GM08714 (cell line): ENCODE data around the gene PUM1.
"Not testable (repeated sequence)": the region's sequence is repeated elsewhere in the genome, so short reads cannot be mapped to it uniquely, and the experiment has no call there.

ENCODE experiments used
- H3K4me3 ChIP-seq: fragments of 200-500 bp; sonication (Bioruptor generic); 2 replicates; pipeline ENCODE4 v1.5.1; 2014; ENCODE audit warnings: mild to moderate bottlenecking, low read length, inconsistent platforms
- ZNF274 ChIP-seq: IDR thresholded peaks from 2 replicates; pipeline ENCODE4 v1.6.1; 2012; ENCODE audit warnings: mild to moderate bottlenecking, low read depth, low read length

Gene PUM1

DNA sequence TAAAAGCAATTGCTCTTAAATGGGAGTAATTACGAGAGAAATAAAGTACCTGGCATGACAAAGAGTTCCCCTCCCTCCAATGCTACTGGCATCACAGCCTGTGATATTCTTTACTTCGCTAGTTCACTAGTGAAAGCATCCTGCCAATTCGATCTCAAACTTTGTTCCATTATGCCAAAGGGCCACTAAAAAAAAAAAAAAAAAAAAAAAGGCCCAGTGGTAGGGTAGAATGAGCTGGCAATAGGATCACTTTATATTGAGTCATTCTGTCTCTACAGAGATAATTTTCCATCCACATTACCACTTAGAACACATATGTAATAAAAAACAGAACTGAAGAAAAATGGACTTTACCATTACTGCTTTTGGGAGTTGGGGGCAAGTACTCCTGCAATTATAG lies 11.2 kb downstream of the PUM1 start:
- H3K4me3 ChIP-seq = no peak overlapping the region
- no peak for TF ChIP-seq ZNF274

- not testable (repeated sequence) for H3K4me3 ChIP-seq
Measured at GRCh38 chr1:31052613-31053012, 12.9 kb downstream of the PUM1 start.

DNA sequence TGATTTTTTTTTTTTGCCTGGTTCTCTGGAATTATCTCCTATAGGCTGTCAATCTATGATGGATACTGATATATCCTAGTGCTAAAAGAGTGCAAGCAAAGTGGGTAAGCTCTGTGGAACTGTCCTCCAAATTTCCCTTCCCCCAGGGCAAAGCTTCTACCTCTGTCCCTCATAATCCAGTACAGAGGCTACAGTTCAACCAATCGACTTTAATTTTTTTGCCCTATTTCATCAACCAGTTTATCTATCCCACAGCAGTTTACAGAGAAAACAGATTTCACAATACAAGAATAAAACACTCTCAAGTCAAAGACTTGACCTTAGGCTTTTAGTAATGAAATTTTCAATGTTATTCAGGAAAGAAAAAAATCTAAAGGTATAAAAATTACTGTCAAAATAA lies 13.9 kb downstream of the PUM1 start:
- TF ChIP-seq ZNF274 = no peak
- H3K4me3 ChIP-seq = no peak overlapping the region

- H3K4me3 ChIP-seq = not testable (repeated sequence)
Measured at GRCh38 chr1:31047507-31047906, 18.0 kb downstream of the PUM1 start.

GRCh38 chr1:31043631-31044030 lies 21.9 kb downstream of the PUM1 start:
- H3K4me3 ChIP-seq = no peak overlapping the region
- TF ChIP-seq ZNF274 = no peak

- no peak overlapping the region for H3K4me3 ChIP-seq
- no peak for TF ChIP-seq ZNF274
Measured at GRCh38 chr1:31042656-31043055, 22.9 kb downstream of the PUM1 start.

DNA sequence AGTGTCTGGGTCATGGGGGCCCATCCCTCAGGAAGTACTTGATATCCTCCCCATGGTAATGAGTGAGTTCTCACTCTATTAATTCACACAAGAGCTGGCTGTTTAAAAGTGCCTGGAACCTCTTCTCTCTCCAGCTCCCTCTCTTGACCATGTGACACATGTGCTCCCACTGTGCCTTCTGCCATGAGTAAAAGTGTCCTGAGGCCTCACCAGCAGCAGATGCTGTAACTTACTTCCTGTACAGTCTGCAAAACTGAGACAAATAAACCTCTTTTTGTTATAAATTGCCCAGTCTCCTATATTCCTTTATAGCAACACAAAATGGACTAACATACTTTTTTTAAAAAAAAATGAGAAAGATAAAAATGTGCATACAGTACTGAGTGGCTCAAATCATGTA lies 24.0 kb downstream of the PUM1 start:
- TF ChIP-seq ZNF274 = no peak
- no peak overlapping the region for H3K4me3 ChIP-seq

GRCh38 chr1:31040038-31040437 lies 25.5 kb downstream of the PUM1 start:
- no peak overlapping the region for H3K4me3 ChIP-seq
- TF ChIP-seq ZNF274 = no peak

- H3K4me3 ChIP-seq = not testable (repeated sequence)
Measured at GRCh38 chr1:31038935-31039334, 26.6 kb downstream of the PUM1 start.

GRCh38 chr1:31038360-31038759 lies 27.2 kb downstream of the PUM1 start:
- no peak for TF ChIP-seq ZNF274
- H3K4me3 ChIP-seq = no peak overlapping the region

- H3K4me3 ChIP-seq = no peak overlapping the region
- no peak for TF ChIP-seq ZNF274
Measured at GRCh38 chr1:31036749-31037500, 28.6 kb downstream of the PUM1 start.

GRCh38 chr1:31033598-31033997 lies 31.9 kb downstream of the PUM1 start:
- no peak overlapping the region for H3K4me3 ChIP-seq
- TF ChIP-seq ZNF274 = no peak

DNA sequence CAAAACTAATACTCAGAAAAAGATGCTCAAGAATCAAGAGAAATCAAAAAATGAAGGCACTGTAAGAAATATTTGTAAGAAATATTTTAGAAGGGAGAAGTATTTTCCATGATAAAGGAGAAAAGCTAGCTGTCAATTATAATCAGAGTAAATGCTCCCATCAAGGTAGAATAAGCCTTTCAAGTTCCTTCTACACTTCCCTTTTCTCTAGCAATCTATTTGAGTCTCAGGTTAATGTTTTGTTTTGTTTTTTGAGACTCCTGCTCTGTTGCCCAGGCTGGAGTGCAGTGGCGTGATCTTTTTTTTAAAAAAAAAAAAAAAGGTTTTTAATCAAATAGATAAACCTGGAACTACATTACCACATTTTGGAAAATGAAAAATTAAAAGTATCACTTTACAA lies 33.3 kb downstream of the PUM1 start:
- no peak overlapping the region for H3K4me3 ChIP-seq
- no peak for TF ChIP-seq ZNF274

DNA sequence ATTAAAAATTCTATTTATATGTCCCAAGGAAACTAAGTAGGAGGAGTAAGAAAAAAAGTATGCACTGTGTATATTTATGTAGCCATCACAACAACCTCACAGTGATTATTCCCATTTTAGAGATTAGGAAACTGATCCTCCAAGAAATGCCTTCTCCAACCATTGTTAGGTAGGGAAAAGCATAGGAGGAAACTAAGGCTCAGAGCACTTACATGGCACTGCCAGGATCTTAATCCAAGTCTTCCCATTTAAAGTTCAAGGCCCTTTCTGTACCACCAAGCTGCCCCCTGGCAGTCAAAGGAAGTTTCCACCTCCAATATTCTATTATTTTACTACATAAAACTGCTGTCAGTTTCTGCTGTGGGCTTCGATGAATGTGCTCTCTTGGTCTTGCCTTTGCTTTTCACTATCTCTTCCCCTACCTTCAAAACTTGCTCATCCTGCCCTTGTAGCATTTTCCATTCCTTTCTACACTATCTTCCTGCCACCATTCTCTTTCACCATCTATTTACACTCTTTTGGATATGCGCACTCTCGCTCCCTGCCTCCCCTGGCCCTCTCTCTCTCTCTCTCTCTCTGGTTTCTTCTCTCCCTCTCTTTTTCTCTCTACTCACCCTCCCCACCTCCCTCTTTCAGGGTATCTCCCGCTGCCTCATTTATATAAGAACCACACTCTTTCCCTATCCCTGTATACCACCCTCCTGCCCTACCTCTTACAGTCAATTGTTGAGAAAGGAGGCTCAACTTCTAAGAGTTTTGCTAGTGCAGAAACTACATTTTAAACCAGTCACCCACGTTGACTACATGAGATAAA lies 34.0 kb downstream of the PUM1 start:
- TF ChIP-seq ZNF274 = no peak
- no peak overlapping the region for H3K4me3 ChIP-seq

- no peak overlapping the region for H3K4me3 ChIP-seq
- TF ChIP-seq ZNF274 = no peak
Measured at GRCh38 chr1:31029026-31029425, 36.5 kb downstream of the PUM1 start.
